ENCODE data around the gene TMEM121.

TMEM121 gene

GRCh38 chr14:105525861-105526775 lies at the start of gene TMEM121:
TMEM121 (plus strand) TSS chr14:105526583; CDS start chr14:105528835, 2,252 bp downstream.
- H3K9me3 ChIP-seq (ENCODE audit: low read length), result no peaks in the 10 kb centered on the region
- H3K9ac ChIP-seq (ENCODE audit: low read length), result no peak within 1 kb of the TSS
- H3K36me3 ChIP-seq (ENCODE audit: insufficient read depth, low read length), result no peaks in the 10 kb centered on the region
- no peak within 1 kb of the TSS for H3K27ac ChIP-seq (ENCODE audit: low read depth, low read length)
- peaks cover 4% of the 10 kb centered on the region for H3K4me1 ChIP-seq (ENCODE audit: insufficient read depth, low read length)
- H3K27me3 ChIP-seq (ENCODE audit: control insufficient read depth in 1 of 2, insufficient read depth in 2 of 2, low read length in 2 of 2), result peaks cover 0 to 25% of the 10 kb centered on the region in 2 donors
- H3K4me3 ChIP-seq (ENCODE audit: low read depth in 1 of 2, low read length in 2 of 2), result peak within 1 kb of the TSS; percentile 38 to 49

- H3K4me1 ChIP-seq (ENCODE audit: insufficient read depth, low read length), result peaks cover 37% of the 10 kb centered on the region
- H3K4me3 ChIP-seq (ENCODE audit: low read depth in 1 of 2, low read length in 2 of 2), result peak overlapping the region; percentile 38 to 59
Measured at GRCh38 chr14:105476831-105477659, 49.3 kb upstream of the TMEM121 start.

GRCh38 chr14:105477660-105478397 lies 48.6 kb upstream of the TMEM121 start:
- no peak overlapping the region for H3K4me3 ChIP-seq (ENCODE audit: low read depth in 1 of 2, low read length in 2 of 2)
- no peak overlapping the region for H3K27ac ChIP-seq (ENCODE audit: low read depth, low read length)
- peaks cover 45% of the 10 kb centered on the region for H3K4me1 ChIP-seq (ENCODE audit: insufficient read depth, low read length)
- no peaks in the 10 kb centered on the region for H3K36me3 ChIP-seq (ENCODE audit: insufficient read depth, low read length)
- H3K9ac ChIP-seq (ENCODE audit: low read length), result no peak overlapping the region
- H3K27me3 ChIP-seq (ENCODE audit: control insufficient read depth in 1 of 2, insufficient read depth in 2 of 2, low read length in 2 of 2), result peaks cover 0 to 32% of the 10 kb centered on the region in 2 donors
- H3K9me3 ChIP-seq (ENCODE audit: low read length), result no peaks in the 10 kb centered on the region

More at GRCh38 chr14:105476831-105477659, 49.3 kb upstream of the TMEM121 start:
- Histone ChIP-seq H3K9ac (ENCODE audit: low read length) (no peak overlapping the region), H3K9me3 (ENCODE audit: low read length) (no peaks in the 10 kb centered on the region), H3K36me3 (ENCODE audit: insufficient read depth, low read length) (no peaks in the 10 kb centered on the region), H3K27ac (ENCODE audit: low read depth, low read length) (peak overlapping the region; percentile 79), H3K27me3 (ENCODE audit: control insufficient read depth in 1 of 2, insufficient read depth in 2 of 2, low read length in 2 of 2) (peaks cover 0 to 32% of the 10 kb centered on the region in 2 donors)

- Histone ChIP-seq H3K36me3 (ENCODE audit: insufficient read depth, low read length) (no peaks in the 10 kb centered on the region), H3K9ac (ENCODE audit: low read length) (no peak overlapping the region), H3K4me1 (ENCODE audit: insufficient read depth, low read length) (peaks cover 46% of the 10 kb centered on the region), H3K4me3 (ENCODE audit: low read depth in 1 of 2, low read length in 2 of 2) (no peak overlapping the region), H3K27me3 (ENCODE audit: control insufficient read depth in 1 of 2, insufficient read depth in 2 of 2, low read length in 2 of 2) (peaks cover 0 to 29% of the 10 kb centered on the region in 2 donors), H3K9me3 (ENCODE audit: low read length) (no peaks in the 10 kb centered on the region), H3K27ac (ENCODE audit: low read depth, low read length) (no peak overlapping the region)
Measured at GRCh38 chr14:105478398-105479251, 47.8 kb upstream of the TMEM121 start.

- peaks cover 0 to 26% of the 10 kb centered on the region in 2 donors for H3K27me3 ChIP-seq (ENCODE audit: control insufficient read depth in 1 of 2, insufficient read depth in 2 of 2, low read length in 2 of 2)
- H3K9me3 ChIP-seq (ENCODE audit: low read length), result no peaks in the 10 kb centered on the region
- no peaks in the 10 kb centered on the region for H3K36me3 ChIP-seq (ENCODE audit: insufficient read depth, low read length)
- peaks cover 50% of the 10 kb centered on the region for H3K4me1 ChIP-seq (ENCODE audit: insufficient read depth, low read length)
- H3K4me3 ChIP-seq (ENCODE audit: low read depth in 1 of 2, low read length in 2 of 2), result no peak overlapping the region
- no peak overlapping the region for H3K9ac ChIP-seq (ENCODE audit: low read length)
- no peak overlapping the region for H3K27ac ChIP-seq (ENCODE audit: low read depth, low read length)
Measured at GRCh38 chr14:105479431-105480158, 46.8 kb upstream of the TMEM121 start.

GRCh38 chr14:105480199-105480746 lies 46.1 kb upstream of the TMEM121 start:
- Histone ChIP-seq H3K27ac (ENCODE audit: low read depth, low read length) (no peak overlapping the region), H3K4me3 (ENCODE audit: low read depth in 1 of 2, low read length in 2 of 2) (peak overlapping the region in 1 of 2 donors; percentile 71), H3K27me3 (ENCODE audit: control insufficient read depth in 1 of 2, insufficient read depth in 2 of 2, low read length in 2 of 2) (peaks cover 0 to 21% of the 10 kb centered on the region in 2 donors), H3K36me3 (ENCODE audit: insufficient read depth, low read length) (no peaks in the 10 kb centered on the region), H3K4me1 (ENCODE audit: insufficient read depth, low read length) (peaks cover 50% of the 10 kb centered on the region), H3K9me3 (ENCODE audit: low read length) (no peaks in the 10 kb centered on the region), H3K9ac (ENCODE audit: low read length) (no peak overlapping the region)

GRCh38 chr14:105480807-105481801 lies 45.3 kb upstream of the TMEM121 start:
- Histone ChIP-seq H3K9ac (ENCODE audit: low read length) (peak overlapping the region; percentile 54), H3K27ac (ENCODE audit: low read depth, low read length) (peak overlapping the region; percentile 89), H3K4me3 (ENCODE audit: low read depth in 1 of 2, low read length in 2 of 2) (peak overlapping the region; percentile 34 to 71), H3K36me3 (ENCODE audit: insufficient read depth, low read length) (no peaks in the 10 kb centered on the region), H3K4me1 (ENCODE audit: insufficient read depth, low read length) (peaks cover 53% of the 10 kb centered on the region), H3K27me3 (ENCODE audit: control insufficient read depth in 1 of 2, insufficient read depth in 2 of 2, low read length in 2 of 2) (peaks cover 0 to 18% of the 10 kb centered on the region in 2 donors), H3K9me3 (ENCODE audit: low read length) (no peaks in the 10 kb centered on the region)

- Histone ChIP-seq H3K4me1 (ENCODE audit: insufficient read depth, low read length) (peaks cover 45% of the 10 kb centered on the region), H3K4me3 (ENCODE audit: low read depth in 1 of 2, low read length in 2 of 2) (peak overlapping the region in 1 of 2 donors; percentile 27), H3K27me3 (ENCODE audit: control insufficient read depth in 1 of 2, insufficient read depth in 2 of 2, low read length in 2 of 2) (peaks cover 0 to 18% of the 10 kb centered on the region in 2 donors), H3K36me3 (ENCODE audit: insufficient read depth, low read length) (no peaks in the 10 kb centered on the region), H3K9me3 (ENCODE audit: low read length) (no peaks in the 10 kb centered on the region), H3K9ac (ENCODE audit: low read length) (no peak overlapping the region), H3K27ac (ENCODE audit: low read depth, low read length) (peak overlapping the region; percentile 50)
Measured at GRCh38 chr14:105481886-105482457, 44.4 kb upstream of the TMEM121 start.

Data from muscle layer of colon (tissue), 2 donors.